Measurements from ENCODE around the gene NPTXR. TPM values are rescaled to one million over a fixed set of nuclear protein-coding genes. Genes with fewer than 3 reads are reported as not detected.
A peak's percentile ranks its signal among the peaks of the same experiment; 100 is the strongest.

The NPTXR gene
- total and polyA plus RNA-seq, 2 donors = 0.28 to 1.3 TPM

DNA sequence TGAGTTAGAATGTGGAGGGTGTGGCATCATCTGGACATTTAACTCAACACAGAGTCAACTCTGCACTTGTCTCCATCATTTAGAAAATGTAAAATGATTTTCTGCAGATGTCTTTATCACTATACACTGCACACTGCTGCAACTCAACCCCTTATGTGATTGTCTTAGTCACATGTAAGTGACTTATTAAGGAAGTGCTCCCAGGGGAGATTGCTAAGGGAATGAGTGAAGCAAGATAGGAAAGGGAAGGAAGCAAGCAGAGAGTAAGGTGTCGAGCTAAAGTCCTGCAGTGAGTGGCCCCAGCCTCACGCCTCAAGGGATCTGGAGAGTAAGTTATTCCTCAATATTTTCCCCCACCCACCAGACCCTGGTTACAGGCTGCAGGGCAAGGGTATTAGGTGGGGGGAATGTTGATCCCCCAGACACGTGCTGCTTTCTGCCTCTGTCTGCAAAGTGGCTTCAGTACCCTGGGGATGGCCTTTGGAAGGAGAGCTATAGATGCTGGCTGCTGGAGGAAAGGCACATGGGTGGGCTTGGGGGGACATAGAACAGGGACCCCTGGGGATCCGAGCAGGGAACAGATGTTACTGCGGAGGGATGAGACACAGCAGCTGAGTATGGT is 35.4 kb upstream of the NPTXR start:
- H3K9me3 ChIP-seq (ENCODE audit: control insufficient read depth in 2 of 2, insufficient read depth in 1 of 2, low read length in 1 of 2) = no peaks in the 10 kb centered on the region
- DNase-seq (ENCODE audit: low read depth in 6 of 9, low spot score in 9 of 9) = no peak
- no peak overlapping the region for H3K4me3 ChIP-seq (ENCODE audit: low read length in 2 of 2)
- no peak overlapping the region for H3K27ac ChIP-seq (ENCODE audit: low read depth in 1 of 2, low read length in 1 of 2)
- WGBS = 95% methylated on average over 5 of the region's 5 CpGs
- H3K36me3 ChIP-seq (ENCODE audit: control insufficient read depth in 2 of 2, insufficient read depth in 2 of 2, low read length in 1 of 2) = no peaks in the 10 kb centered on the region
- H3K27me3 ChIP-seq (ENCODE audit: control insufficient read depth in 2 of 2, insufficient read depth in 1 of 2, low read length in 1 of 2) = no peaks in the 10 kb centered on the region
- H3K4me1 ChIP-seq (ENCODE audit: control insufficient read depth in 2 of 2, insufficient read depth in 2 of 2, low read length in 2 of 2) = peaks cover 6 to 17% of the 10 kb centered on the region in 2 donors

DNA sequence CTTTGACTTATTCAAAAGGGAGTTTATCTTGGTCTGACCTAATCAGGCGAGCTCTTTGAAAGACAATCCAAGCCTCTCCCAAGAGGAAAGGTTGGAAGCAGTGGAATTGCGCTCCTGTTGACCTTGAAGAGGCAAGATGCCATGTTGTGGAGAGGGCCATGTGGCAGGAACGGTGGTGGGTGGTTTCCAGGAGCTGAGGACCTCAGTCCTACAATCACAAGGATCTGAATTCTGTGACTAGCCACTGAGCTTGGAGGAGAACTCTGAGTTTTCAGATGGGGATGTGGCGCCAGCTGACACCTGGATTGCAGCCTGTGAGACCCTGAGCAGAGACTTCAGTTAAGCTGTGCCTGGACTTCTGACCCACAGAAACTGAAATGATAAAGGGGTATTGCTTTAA is 34.2 kb upstream of the NPTXR start:
- Histone ChIP-seq H3K36me3 (ENCODE audit: control insufficient read depth in 2 of 2, insufficient read depth in 2 of 2, low read length in 1 of 2) (no peaks in the 10 kb centered on the region), H3K4me1 (ENCODE audit: control insufficient read depth in 2 of 2, insufficient read depth in 2 of 2, low read length in 2 of 2) (peaks cover 4 to 22% of the 10 kb centered on the region in 2 donors), H3K27me3 (ENCODE audit: control insufficient read depth in 2 of 2, insufficient read depth in 1 of 2, low read length in 1 of 2) (peaks cover 0 to 3% of the 10 kb centered on the region in 2 donors), H3K4me3 (ENCODE audit: low read length in 2 of 2) (no peak overlapping the region), H3K27ac (ENCODE audit: low read depth in 1 of 2, low read length in 1 of 2) (no peak overlapping the region), H3K9me3 (ENCODE audit: control insufficient read depth in 2 of 2, insufficient read depth in 1 of 2, low read length in 1 of 2) (no peaks in the 10 kb centered on the region)
- WGBS = 93% methylated on average over 4 of the region's 4 CpGs
- DNase-seq (ENCODE audit: low read depth in 6 of 9, low spot score in 9 of 9) = no peak

DNA sequence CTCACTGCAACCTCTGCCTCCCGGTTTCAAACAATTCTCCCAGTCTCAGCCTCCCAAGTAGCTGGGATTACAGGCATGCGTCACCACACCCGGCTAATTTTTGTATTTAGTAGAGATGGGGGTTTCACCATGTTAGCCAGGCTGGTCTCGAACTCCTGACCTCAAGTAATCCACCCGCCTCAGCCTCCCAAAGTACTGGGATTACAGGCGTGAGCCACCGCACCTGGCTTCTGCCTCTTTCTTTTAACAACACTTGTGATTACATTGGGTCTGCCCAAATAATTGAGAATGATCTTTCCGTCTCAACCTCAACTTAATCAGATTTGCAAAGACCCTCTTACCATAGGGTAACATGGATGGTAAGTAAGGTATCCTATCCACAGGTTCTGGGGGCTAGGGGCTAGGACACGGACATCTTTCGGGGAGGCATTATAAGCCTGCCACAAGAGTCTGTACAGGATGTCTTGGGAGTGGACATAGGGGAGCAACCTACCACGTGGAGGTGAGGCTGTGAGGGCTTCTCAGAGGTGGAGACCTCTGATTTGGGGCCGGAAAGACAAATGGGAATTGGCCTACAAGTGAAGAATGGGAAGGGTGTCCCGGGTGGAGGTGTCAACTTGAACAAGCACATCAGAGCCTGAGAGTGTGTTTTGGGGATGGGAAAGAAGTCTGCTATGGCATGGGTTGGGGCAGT is 30.8 kb upstream of the NPTXR start:
- no peak overlapping the region for H3K4me3 ChIP-seq (ENCODE audit: low read length in 2 of 2)
- peaks cover 0 to 5% of the 10 kb centered on the region in 2 donors for H3K36me3 ChIP-seq (ENCODE audit: control insufficient read depth in 2 of 2, insufficient read depth in 2 of 2, low read length in 1 of 2)
- 96% methylated on average over 13 of the region's 13 CpGs for WGBS
- DNase-seq (ENCODE audit: low read depth in 6 of 9, low spot score in 9 of 9) = no peak
- H3K27ac ChIP-seq (ENCODE audit: low read depth in 1 of 2, low read length in 1 of 2) = no peak overlapping the region
- H3K4me1 ChIP-seq (ENCODE audit: control insufficient read depth in 2 of 2, insufficient read depth in 2 of 2, low read length in 2 of 2) = peaks cover 8 to 32% of the 10 kb centered on the region in 2 donors
- no peaks in the 10 kb centered on the region for H3K9me3 ChIP-seq (ENCODE audit: control insufficient read depth in 2 of 2, insufficient read depth in 1 of 2, low read length in 1 of 2)
- peaks cover 0 to 8% of the 10 kb centered on the region in 2 donors for H3K27me3 ChIP-seq (ENCODE audit: control insufficient read depth in 2 of 2, insufficient read depth in 1 of 2, low read length in 1 of 2)

DNA sequence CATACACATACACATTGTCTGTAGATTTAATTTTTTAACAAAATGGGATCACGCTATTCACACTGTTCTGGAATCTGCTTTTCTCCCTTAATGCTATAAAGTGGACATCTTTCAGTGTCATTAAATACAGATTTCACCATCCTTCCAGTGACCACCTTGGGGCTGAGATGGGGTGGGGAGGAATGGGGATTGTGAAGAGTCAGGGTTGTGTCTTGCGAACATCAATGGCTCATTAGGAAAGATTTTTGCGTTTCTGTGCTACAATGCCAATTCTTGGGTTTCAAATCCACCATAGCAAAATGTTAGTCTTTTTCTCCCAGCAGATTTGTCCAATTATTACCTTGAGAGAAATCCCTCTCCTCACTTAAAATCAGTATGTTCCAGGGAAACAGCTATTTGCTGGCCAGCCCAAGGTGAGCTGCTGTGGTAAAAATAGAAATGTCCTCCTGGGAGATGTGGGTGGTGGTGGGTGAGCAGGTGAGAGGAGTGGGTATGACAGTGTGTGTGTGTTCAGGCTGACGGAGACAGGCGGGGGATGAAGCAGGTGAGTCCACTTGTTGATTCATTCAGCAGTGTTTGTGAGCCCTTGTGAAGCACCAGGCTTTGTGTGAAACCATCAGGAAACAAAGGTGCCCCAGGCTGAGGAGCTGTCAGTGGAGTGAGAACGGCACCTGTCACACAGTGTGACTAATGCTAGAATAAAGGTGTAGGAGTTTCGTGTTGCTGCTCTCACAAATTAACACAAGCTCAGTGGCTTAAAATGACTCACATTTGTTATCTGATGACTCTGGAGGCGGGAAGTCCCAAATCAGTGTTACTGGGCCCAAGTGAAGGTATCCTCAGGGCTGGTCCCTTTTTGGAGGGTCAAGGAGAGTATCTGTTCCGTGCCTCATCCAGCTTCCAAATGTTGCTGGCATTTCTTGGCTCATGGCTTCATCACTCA is 29.9 kb upstream of the NPTXR start:
- Histone ChIP-seq H3K4me3 (ENCODE audit: low read length in 2 of 2) (no peak overlapping the region), H3K9me3 (ENCODE audit: control insufficient read depth in 2 of 2, insufficient read depth in 1 of 2, low read length in 1 of 2) (no peaks in the 10 kb centered on the region), H3K36me3 (ENCODE audit: control insufficient read depth in 2 of 2, insufficient read depth in 2 of 2, low read length in 1 of 2) (peaks cover 0 to 14% of the 10 kb centered on the region in 2 donors), H3K4me1 (ENCODE audit: control insufficient read depth in 2 of 2, insufficient read depth in 2 of 2, low read length in 2 of 2) (peaks cover 8 to 40% of the 10 kb centered on the region in 2 donors), H3K27me3 (ENCODE audit: control insufficient read depth in 2 of 2, insufficient read depth in 1 of 2, low read length in 1 of 2) (peaks cover 0 to 8% of the 10 kb centered on the region in 2 donors), H3K27ac (ENCODE audit: low read depth in 1 of 2, low read length in 1 of 2) (no peak overlapping the region)
- peak in 1 of 9 donors; percentile 25 for DNase-seq (ENCODE audit: low read depth in 6 of 9, low spot score in 9 of 9)
- WGBS = 89% methylated on average over 9 of the region's 9 CpGs

- DNase-seq (ENCODE audit: low read depth in 6 of 9, low spot score in 9 of 9) = peak in 2 of 9 donors; percentile 24 to 37
- peak overlapping the region; percentile 77 to 81 for H3K27ac ChIP-seq (ENCODE audit: low read depth in 1 of 2, low read length in 1 of 2)
- peaks cover 0 to 8% of the 10 kb centered on the region in 2 donors for H3K27me3 ChIP-seq (ENCODE audit: control insufficient read depth in 2 of 2, insufficient read depth in 1 of 2, low read length in 1 of 2)
- H3K4me1 ChIP-seq (ENCODE audit: control insufficient read depth in 2 of 2, insufficient read depth in 2 of 2, low read length in 2 of 2) = peaks cover 8 to 43% of the 10 kb centered on the region in 2 donors
- H3K36me3 ChIP-seq (ENCODE audit: control insufficient read depth in 2 of 2, insufficient read depth in 2 of 2, low read length in 1 of 2) = peaks cover 1 to 23% of the 10 kb centered on the region in 2 donors
- whole genome bisulfite sequencing = 1% methylated on average over 37 of the region's 37 CpGs
- H3K9me3 ChIP-seq (ENCODE audit: control insufficient read depth in 2 of 2, insufficient read depth in 1 of 2, low read length in 1 of 2) = no peaks in the 10 kb centered on the region
- peak overlapping the region; percentile 92 to 94 for H3K4me3 ChIP-seq (ENCODE audit: low read length in 2 of 2)
Observed at GRCh38 chr22:38872831-38873248, 29.0 kb upstream of the NPTXR start.

GRCh38 chr22:38872172-38872830 is 28.5 kb upstream of the NPTXR start, which contains the start of gene CBX6:
CBX6 (minus strand) TSS chr22:38872216; CDS start chr22:38872190, 26 bp downstream.
- peaks cover 0 to 8% of the 10 kb centered on the region in 2 donors for H3K27me3 ChIP-seq (ENCODE audit: control insufficient read depth in 2 of 2, insufficient read depth in 1 of 2, low read length in 1 of 2)
- H3K4me3 ChIP-seq (ENCODE audit: low read length in 2 of 2) = peak within 1 kb of the TSS; percentile 92 to 94
- H3K9me3 ChIP-seq (ENCODE audit: control insufficient read depth in 2 of 2, insufficient read depth in 1 of 2, low read length in 1 of 2) = no peaks in the 10 kb centered on the region
- DNase-seq (ENCODE audit: low read depth in 6 of 9, low spot score in 9 of 9) = peak; percentile 75 to 97 (median 93)
- under 1% methylated on average over 73 of the region's 73 CpGs for WGBS
- H3K36me3 ChIP-seq (ENCODE audit: control insufficient read depth in 2 of 2, insufficient read depth in 2 of 2, low read length in 1 of 2) = peaks cover 7 to 29% of the 10 kb centered on the region in 2 donors
- H3K4me1 ChIP-seq (ENCODE audit: control insufficient read depth in 2 of 2, insufficient read depth in 2 of 2, low read length in 2 of 2) = peaks cover 8 to 43% of the 10 kb centered on the region in 2 donors
- H3K27ac ChIP-seq (ENCODE audit: low read depth in 1 of 2, low read length in 1 of 2) = peak within 1 kb of the TSS; percentile 81 to 82

- Histone ChIP-seq H3K4me1 (ENCODE audit: control insufficient read depth in 2 of 2, insufficient read depth in 2 of 2, low read length in 2 of 2) (peaks cover 8 to 43% of the 10 kb centered on the region in 2 donors), H3K4me3 (ENCODE audit: low read length in 2 of 2) (peak overlapping the region; percentile 64 to 92), H3K36me3 (ENCODE audit: control insufficient read depth in 2 of 2, insufficient read depth in 2 of 2, low read length in 1 of 2) (peaks cover 14 to 34% of the 10 kb centered on the region in 2 donors), H3K27me3 (ENCODE audit: control insufficient read depth in 2 of 2, insufficient read depth in 1 of 2, low read length in 1 of 2) (peaks cover 0 to 8% of the 10 kb centered on the region in 2 donors), H3K27ac (ENCODE audit: low read depth in 1 of 2, low read length in 1 of 2) (peak overlapping the region; percentile 81 to 82), H3K9me3 (ENCODE audit: control insufficient read depth in 2 of 2, insufficient read depth in 1 of 2, low read length in 1 of 2) (no peaks in the 10 kb centered on the region)
- DNase-seq (ENCODE audit: low read depth in 6 of 9, low spot score in 9 of 9) = peak in 4 of 9 donors; percentile 37 to 64 (median 38)
- under 1% methylated on average over 77 of the region's 77 CpGs for WGBS
Observed at GRCh38 chr22:38871360-38872171, 27.7 kb upstream of the NPTXR start.

All from thymus (tissue), 11 donors.